HEK293 (cell line): Measurements from ENCODE around the gene MUS81.

Experiments
- GLIS1 ChIP-seq: fragments of 450-650 bp; formaldehyde crosslinking; IDR thresholded peaks from 2 replicates; pipeline ENCODE4 v1.5.1; 2016; ENCODE audit warnings: missing biosample characterization, missing genetic modification characterization
- GLIS2 ChIP-seq: fragments of 450-650 bp; formaldehyde crosslinking; IDR thresholded peaks from 2 replicates; pipeline ENCODE4 v1.5.1; 2016; ENCODE audit warnings: missing biosample characterization, missing genetic modification characterization
- IKZF3 ChIP-seq: fragments of 450-650 bp; IDR thresholded peaks from 2 replicates; pipeline ENCODE4 v1.5.0; 2018; ENCODE audit warnings: missing biosample characterization, mild to moderate bottlenecking, missing genetic modification characterization, moderate library complexity
- KLF16 ChIP-seq: fragments of 450-650 bp; formaldehyde crosslinking; IDR thresholded peaks from 2 replicates; pipeline ENCODE4 v1.5.1; 2017; ENCODE audit warnings: missing biosample characterization, missing genetic modification characterization
- KLF9 ChIP-seq: fragments of 450-650 bp; formaldehyde crosslinking; IDR thresholded peaks from 2 replicates; pipeline ENCODE4 v1.5.1; 2016; ENCODE audit warnings: missing biosample characterization, missing genetic modification characterization, low read depth
- MZF1 ChIP-seq: fragments of 450-650 bp; formaldehyde crosslinking; IDR thresholded peaks from 2 replicates; pipeline ENCODE4 v1.5.1; 2017; ENCODE audit warnings: missing biosample characterization, missing genetic modification characterization, borderline replicate concordance
- SP2 ChIP-seq: fragments of 450-650 bp; formaldehyde crosslinking; IDR thresholded peaks from 2 replicates; pipeline ENCODE4 v1.5.1; 2016; ENCODE audit warnings: missing biosample characterization, missing genetic modification characterization
- SP3 ChIP-seq: fragments of 450-650 bp; formaldehyde crosslinking; IDR thresholded peaks from 2 replicates; pipeline ENCODE4 v1.5.1; 2016; ENCODE audit warnings: missing biosample characterization, missing genetic modification characterization
- ZBTB48 ChIP-seq: fragments of 450-650 bp; formaldehyde crosslinking; IDR thresholded peaks from 2 replicates; pipeline ENCODE4 v1.5.1; 2016; ENCODE audit warnings: missing biosample characterization, missing genetic modification characterization
- ZBTB7A ChIP-seq: fragments of 450-650 bp; formaldehyde crosslinking; IDR thresholded peaks from 2 replicates; pipeline ENCODE4 v1.5.1; 2016; ENCODE audit warnings: low read depth, missing biosample characterization, missing genetic modification characterization
- ZFHX2 ChIP-seq: fragments of 450-650 bp; formaldehyde crosslinking; conservative IDR thresholded peaks from 2 replicates; pipeline ENCODE4 v1.5.1; 2016; ENCODE audit warnings: missing biosample characterization, missing genetic modification characterization
- ZNF16 ChIP-seq: fragments of 450-650 bp; formaldehyde crosslinking; IDR thresholded peaks from 2 replicates; pipeline ENCODE4 v1.5.1; 2016; ENCODE audit warnings: low read depth, missing biosample characterization, missing genetic modification characterization
- ZNF2 ChIP-seq: fragments of 450-650 bp; formaldehyde crosslinking; IDR thresholded peaks from 2 replicates; pipeline ENCODE4 v1.5.1; 2016; ENCODE audit warnings: missing biosample characterization, missing genetic modification characterization
- ZNF341 ChIP-seq: fragments of 450-650 bp; formaldehyde crosslinking; IDR thresholded peaks from 2 replicates; pipeline ENCODE4; 2016; ENCODE audit warnings: low read depth, missing biosample characterization, missing genetic modification characterization
- ZNF473 ChIP-seq: fragments of 450-650 bp; formaldehyde crosslinking; IDR thresholded peaks from 2 replicates; pipeline ENCODE4 v1.5.1; 2017; ENCODE audit warnings: missing biosample characterization, missing genetic modification characterization
- ZNF530 ChIP-seq: fragments of 450-650 bp; formaldehyde crosslinking; IDR thresholded peaks from 2 replicates; pipeline ENCODE4 v1.5.1; 2016; ENCODE audit warnings: low read depth, missing biosample characterization, missing genetic modification characterization
- ZNF544 ChIP-seq: fragments of 450-650 bp; formaldehyde crosslinking; IDR thresholded peaks from 2 replicates; pipeline ENCODE4 v1.5.0; 2017; ENCODE audit warnings: missing biosample characterization, missing genetic modification characterization
- ZNF561 ChIP-seq: fragments of 450-650 bp; IDR thresholded peaks from 2 replicates; pipeline ENCODE4 v1.5.1; 2018; ENCODE audit warnings: missing biosample characterization, missing genetic modification characterization, borderline replicate concordance
- ZNF600 ChIP-seq: fragments of 450-650 bp; formaldehyde crosslinking; IDR thresholded peaks from 2 replicates; pipeline ENCODE4 v1.5.1; 2016; ENCODE audit warnings: missing biosample characterization, missing genetic modification characterization
- ZNF626 ChIP-seq: fragments of 450-650 bp; sonication (Bioruptor Pico); formaldehyde crosslinking; IDR thresholded peaks from 2 replicates; pipeline ENCODE4 v1.5.1; 2018; ENCODE audit warnings: missing biosample characterization, missing genetic modification characterization, inconsistent platforms
- ZNF658 ChIP-seq: fragments of 450-650 bp; formaldehyde crosslinking; IDR thresholded peaks from 2 replicates; pipeline ENCODE4; 2016; ENCODE audit warnings: missing biosample characterization, missing genetic modification characterization
- ZNF664 ChIP-seq: fragments of 450-650 bp; formaldehyde crosslinking; IDR thresholded peaks from 2 replicates; pipeline ENCODE4 v1.5.1; 2016; ENCODE audit warnings: missing biosample characterization, missing genetic modification characterization
- ZNF837 ChIP-seq: fragments of 450-650 bp; formaldehyde crosslinking; IDR thresholded peaks from 2 replicates; pipeline ENCODE4 v1.5.1; 2016; ENCODE audit warnings: missing biosample characterization, missing genetic modification characterization
- ZSCAN23 ChIP-seq: fragments of 450-650 bp; formaldehyde crosslinking; IDR thresholded peaks from 2 replicates; pipeline ENCODE4 v1.5.1; 2016; ENCODE audit warnings: missing biosample characterization, missing genetic modification characterization
- TF ChIP-seq, protein P1 (sequence below): fragments of 450-650 bp; formaldehyde crosslinking; IDR thresholded peaks from 2 replicates; pipeline ENCODE4 v1.5.1; 2016; ENCODE audit warnings: missing biosample characterization, missing genetic modification characterization
- TF ChIP-seq, protein P2 (sequence below): fragments of 450-650 bp; formaldehyde crosslinking; IDR thresholded peaks from 2 replicates; pipeline ENCODE4 v1.5.1; 2016; ENCODE audit warnings: missing biosample characterization, missing genetic modification characterization
- TF ChIP-seq, protein P3 (sequence below): fragments of 450-650 bp; formaldehyde crosslinking; conservative IDR thresholded peaks from 2 replicates; pipeline ENCODE4 v1.5.1; 2016; ENCODE audit warnings: low read depth, missing biosample characterization, missing genetic modification characterization
- TF ChIP-seq, protein P4 (sequence below): fragments of 450-650 bp; formaldehyde crosslinking; IDR thresholded peaks from 2 replicates; pipeline ENCODE4 v1.5.1; 2016; ENCODE audit warnings: missing biosample characterization, missing genetic modification characterization

MUS81 gene

DNA sequence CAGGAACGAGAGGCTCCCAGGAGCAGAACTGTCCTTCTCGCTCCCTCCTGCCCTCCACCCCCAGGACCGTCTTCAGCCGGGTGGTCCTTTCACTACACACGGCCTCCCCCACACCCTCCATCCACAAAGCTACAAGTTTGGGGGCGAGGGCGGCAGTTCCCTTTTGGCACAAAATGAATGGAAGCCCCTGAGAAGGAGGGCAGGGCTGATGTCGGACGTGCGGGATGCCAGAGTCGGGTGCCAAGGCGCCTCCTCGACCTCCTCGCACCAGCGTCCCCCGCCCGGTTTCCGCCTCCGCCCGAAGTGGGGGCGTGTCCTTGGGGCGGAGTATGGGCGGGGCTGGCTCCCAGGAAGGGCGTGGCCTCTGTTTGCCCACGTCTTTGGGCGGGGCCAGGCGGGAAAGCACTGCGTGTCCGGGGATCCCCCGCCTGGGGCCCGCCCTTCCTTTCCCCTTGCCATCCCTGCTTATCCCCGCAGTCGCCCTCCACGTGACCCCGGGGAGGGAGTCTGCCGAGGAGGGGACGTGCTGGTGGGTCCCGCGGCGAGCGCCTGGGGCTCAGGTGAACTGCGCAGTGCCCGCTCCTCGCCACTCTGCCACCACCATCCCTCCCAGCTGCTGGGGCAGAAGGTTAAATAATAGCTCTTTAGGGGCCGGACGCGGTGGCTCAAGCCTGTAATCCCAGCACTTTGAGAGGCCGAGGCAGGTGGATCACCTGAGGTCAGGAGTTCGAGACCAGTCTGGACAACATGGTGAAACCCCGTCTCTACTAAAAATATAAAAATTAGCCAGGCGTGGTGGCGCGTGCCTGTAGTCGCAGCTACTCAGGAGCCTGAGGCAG lies 13.3 kb downstream of the MUS81 start (continued):
- TF ChIP-seq ZNF530 (tag by site-specific recombination) (no peak), KLF16 (tag by site-specific recombination) (peak; percentile 64; the same call in 1 of the 2 replicates), ZNF16 (tag by site-specific recombination) (no peak), ZNF600 (peak; percentile 70), ZNF664 (tag by site-specific recombination) (no peak), ZNF837 (no peak), ZBTB7A (tag by site-specific recombination) (no peak), ZNF2 (tag by site-specific recombination) (no peak), GLIS2 (tag by site-specific recombination) (peak; percentile 86), ZBTB48 (tag by site-specific recombination) (peak; percentile 89), ZNF341 (tag by site-specific recombination) (peak; percentile 24; the same call in 1 of the 2 replicates), ZSCAN23 (tag by site-specific recombination) (no peak), ZNF561 (tag by site-specific recombination) (0 out of 2 replicates have a peak, but pooled peaks have one; percentile 67), ZNF658 (tag by site-specific recombination) (no peak), MZF1 (no peak; the same call in none of the 2 replicates), IKZF3 (tag by site-specific recombination) (peak; percentile 82), SP3 (tag by site-specific recombination) (peak; percentile 98), ZFHX2 (tag by site-specific recombination) (peak; percentile 84), ZNF626 (no peak), GLIS1 (peak; percentile 76), ZNF473 (tag by site-specific recombination) (no peak), KLF9 (tag by site-specific recombination) (peak; percentile 92), SP2 (peak; percentile 91), ZNF544 (tag by site-specific recombination) (no peak)
- TF ChIP-seq, protein P1, sequence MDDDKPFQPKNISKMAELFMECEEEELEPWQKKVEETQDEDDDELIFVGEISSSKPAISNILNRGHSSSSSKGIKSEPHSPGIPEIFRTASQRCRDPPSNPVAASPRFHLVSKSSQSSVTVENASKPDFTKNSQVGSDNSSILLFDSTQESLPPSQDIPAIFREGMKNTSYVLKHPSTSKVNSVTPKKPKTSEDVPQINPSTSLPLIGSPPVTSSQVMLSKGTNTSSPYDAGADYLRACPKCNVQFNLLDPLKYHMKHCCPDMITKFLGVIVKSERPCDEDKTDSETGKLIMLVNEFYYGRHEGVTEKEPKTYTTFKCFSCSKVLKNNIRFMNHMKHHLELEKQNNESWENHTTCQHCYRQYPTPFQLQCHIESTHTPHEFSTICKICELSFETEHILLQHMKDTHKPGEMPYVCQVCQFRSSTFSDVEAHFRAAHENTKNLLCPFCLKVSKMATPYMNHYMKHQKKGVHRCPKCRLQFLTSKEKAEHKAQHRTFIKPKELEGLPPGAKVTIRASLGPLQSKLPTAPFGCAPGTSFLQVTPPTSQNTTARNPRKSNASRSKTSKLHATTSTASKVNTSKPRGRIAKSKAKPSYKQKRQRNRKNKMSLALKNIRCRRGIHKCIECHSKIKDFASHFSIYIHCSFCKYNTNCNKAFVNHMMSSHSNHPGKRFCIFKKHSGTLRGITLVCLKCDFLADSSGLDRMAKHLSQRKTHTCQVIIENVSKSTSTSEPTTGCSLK (tag by site-specific recombination): no peak
- TF ChIP-seq, protein P2, sequence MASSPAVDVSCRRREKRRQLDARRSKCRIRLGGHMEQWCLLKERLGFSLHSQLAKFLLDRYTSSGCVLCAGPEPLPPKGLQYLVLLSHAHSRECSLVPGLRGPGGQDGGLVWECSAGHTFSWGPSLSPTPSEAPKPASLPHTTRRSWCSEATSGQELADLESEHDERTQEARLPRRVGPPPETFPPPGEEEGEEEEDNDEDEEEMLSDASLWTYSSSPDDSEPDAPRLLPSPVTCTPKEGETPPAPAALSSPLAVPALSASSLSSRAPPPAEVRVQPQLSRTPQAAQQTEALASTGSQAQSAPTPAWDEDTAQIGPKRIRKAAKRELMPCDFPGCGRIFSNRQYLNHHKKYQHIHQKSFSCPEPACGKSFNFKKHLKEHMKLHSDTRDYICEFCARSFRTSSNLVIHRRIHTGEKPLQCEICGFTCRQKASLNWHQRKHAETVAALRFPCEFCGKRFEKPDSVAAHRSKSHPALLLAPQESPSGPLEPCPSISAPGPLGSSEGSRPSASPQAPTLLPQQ: peak; percentile 98
- TF ChIP-seq, protein P3, sequence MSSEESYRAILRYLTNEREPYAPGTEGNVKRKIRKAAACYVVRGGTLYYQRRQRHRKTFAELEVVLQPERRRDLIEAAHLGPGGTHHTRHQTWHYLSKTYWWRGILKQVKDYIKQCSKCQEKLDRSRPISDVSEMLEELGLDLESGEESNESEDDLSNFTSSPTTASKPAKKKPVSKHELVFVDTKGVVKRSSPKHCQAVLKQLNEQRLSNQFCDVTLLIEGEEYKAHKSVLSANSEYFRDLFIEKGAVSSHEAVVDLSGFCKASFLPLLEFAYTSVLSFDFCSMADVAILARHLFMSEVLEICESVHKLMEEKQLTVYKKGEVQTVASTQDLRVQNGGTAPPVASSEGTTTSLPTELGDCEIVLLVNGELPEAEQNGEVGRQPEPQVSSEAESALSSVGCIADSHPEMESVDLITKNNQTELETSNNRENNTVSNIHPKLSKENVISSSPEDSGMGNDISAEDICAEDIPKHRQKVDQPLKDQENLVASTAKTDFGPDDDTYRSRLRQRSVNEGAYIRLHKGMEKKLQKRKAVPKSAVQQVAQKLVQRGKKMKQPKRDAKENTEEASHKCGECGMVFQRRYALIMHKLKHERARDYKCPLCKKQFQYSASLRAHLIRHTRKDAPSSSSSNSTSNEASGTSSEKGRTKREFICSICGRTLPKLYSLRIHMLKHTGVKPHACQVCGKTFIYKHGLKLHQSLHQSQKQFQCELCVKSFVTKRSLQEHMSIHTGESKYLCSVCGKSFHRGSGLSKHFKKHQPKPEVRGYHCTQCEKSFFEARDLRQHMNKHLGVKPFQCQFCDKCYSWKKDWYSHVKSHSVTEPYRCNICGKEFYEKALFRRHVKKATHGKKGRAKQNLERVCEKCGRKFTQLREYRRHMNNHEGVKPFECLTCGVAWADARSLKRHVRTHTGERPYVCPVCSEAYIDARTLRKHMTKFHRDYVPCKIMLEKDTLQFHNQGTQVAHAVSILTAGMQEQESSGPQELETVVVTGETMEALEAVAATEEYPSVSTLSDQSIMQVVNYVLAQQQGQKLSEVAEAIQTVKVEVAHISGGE (tag by site-specific recombination): 0 out of 2 replicates have a peak, but pooled peaks have one; percentile 13
- TF ChIP-seq, protein P4, sequence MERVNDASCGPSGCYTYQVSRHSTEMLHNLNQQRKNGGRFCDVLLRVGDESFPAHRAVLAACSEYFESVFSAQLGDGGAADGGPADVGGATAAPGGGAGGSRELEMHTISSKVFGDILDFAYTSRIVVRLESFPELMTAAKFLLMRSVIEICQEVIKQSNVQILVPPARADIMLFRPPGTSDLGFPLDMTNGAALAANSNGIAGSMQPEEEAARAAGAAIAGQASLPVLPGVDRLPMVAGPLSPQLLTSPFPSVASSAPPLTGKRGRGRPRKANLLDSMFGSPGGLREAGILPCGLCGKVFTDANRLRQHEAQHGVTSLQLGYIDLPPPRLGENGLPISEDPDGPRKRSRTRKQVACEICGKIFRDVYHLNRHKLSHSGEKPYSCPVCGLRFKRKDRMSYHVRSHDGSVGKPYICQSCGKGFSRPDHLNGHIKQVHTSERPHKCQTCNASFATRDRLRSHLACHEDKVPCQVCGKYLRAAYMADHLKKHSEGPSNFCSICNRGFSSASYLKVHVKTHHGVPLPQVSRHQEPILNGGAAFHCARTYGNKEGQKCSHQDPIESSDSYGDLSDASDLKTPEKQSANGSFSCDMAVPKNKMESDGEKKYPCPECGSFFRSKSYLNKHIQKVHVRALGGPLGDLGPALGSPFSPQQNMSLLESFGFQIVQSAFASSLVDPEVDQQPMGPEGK: peak; percentile 90
